Hepatocyte (in vitro differentiated cells): ENCODE results near the gene GPATCH1.
"Not testable (repeated sequence)": the region's sequence is repeated elsewhere in the genome, so short reads cannot be mapped to it uniquely, and the experiment has no call there.

Experiments used
- CTCF ChIP-seq: fragments of 200-600 bp; sonication (generic); IDR thresholded peaks from 2 replicates; pipeline ENCODE4 v1.5.1; 2016; ENCODE audit warnings: antibody characterized with exemption, mild to moderate bottlenecking; ENCODE audit not compliant: poor library complexity
- EZH2 ChIP-seq: fragments of 200-600 bp; sonication (generic); IDR thresholded peaks from 2 replicates; pipeline ENCODE4 v1.6.1; 2016; ENCODE audit warnings: antibody characterized with exemption, mild to moderate bottlenecking, borderline replicate concordance
- EZH2phosphoT487 ChIP-seq: fragments of 200-600 bp; sonication (generic); IDR thresholded peaks from one replicate; pipeline ENCODE4 v1.6.1; 2018; ENCODE audit warnings: antibody characterized with exemption, mild to moderate bottlenecking, low read depth, moderate library complexity; ENCODE audit not compliant: unreplicated experiment, severe bottlenecking

- TF ChIP-seq CTCF, EZH2, EZH2phosphoT487: not testable (repeated sequence)
Measured at GRCh38 chr19:33152625-33153024, 71.6 kb downstream of the GPATCH1 start.
